RWPE2 (cell line): ENCODE data around the gene KASH5.

Experiments
- ATAC-seq: fragments of 200-7000 bp; cut with Tn5 transposase; 3 replicates; pipeline ENCODE4 v1.9.1; 2021; ENCODE audit warnings: low read depth
- DNase-seq: peaks from one replicate; pipeline ENCODE4 v3.0.0-alpha.2; 2020; ENCODE audit warnings: low spot score
- H3K27ac ChIP-seq: fragments of 450-650 bp; 2 replicates; pipeline ENCODE4 v1.5.1; 2017; ENCODE audit warnings: mild to moderate bottlenecking; ENCODE audit not compliant: poor library complexity, severe bottlenecking
- H3K27me3 ChIP-seq: fragments of 250-450 bp; sonication (Bioruptor Pico); 2 replicates; pipeline ENCODE4 v1.5.1; 2021; ENCODE audit warnings: mild to moderate bottlenecking, moderate library complexity; ENCODE audit not compliant: insufficient read depth, poor library complexity, severe bottlenecking
- H3K36me3 ChIP-seq: fragments of 250-450 bp; sonication (Bioruptor Pico); 2 replicates; pipeline ENCODE4 v1.5.1; 2020; ENCODE audit warnings: low read depth, mild to moderate bottlenecking, moderate library complexity
- H3K4me1 ChIP-seq: fragments of 250-450 bp; sonication (Bioruptor Pico); 2 replicates; pipeline ENCODE4 v1.5.1; 2021; ENCODE audit warnings: mild to moderate bottlenecking, moderate library complexity; ENCODE audit not compliant: insufficient read depth, poor library complexity, severe bottlenecking
- H3K4me3 ChIP-seq: fragments of 250-450 bp; sonication (Bioruptor Pico); 2 replicates; pipeline ENCODE4 v1.5.1; 2021; ENCODE audit warnings: mild to moderate bottlenecking, moderate library complexity; ENCODE audit not compliant: severe bottlenecking
- H3K9me3 ChIP-seq: fragments of 250-450 bp; sonication (Bioruptor Pico); 2 replicates; pipeline ENCODE4 v1.5.1; 2021; ENCODE audit warnings: mild to moderate bottlenecking, moderate library complexity; ENCODE audit not compliant: severe bottlenecking
- CTCF ChIP-seq: fragments of 450-650 bp; IDR thresholded peaks from one replicate; pipeline ENCODE4 v1.5.1; 2017; ENCODE audit warnings: mild to moderate bottlenecking, moderate library complexity; ENCODE audit not compliant: poor library complexity, severe bottlenecking

KASH5 gene

GRCh38 chr19:49415102-49415809 lies 27.2 kb downstream of the KASH5 start:
- Histone ChIP-seq H3K36me3 (no peaks in the 10 kb centered on the region), H3K4me3 (no peak overlapping the region), H3K9me3 (no peaks in the 10 kb centered on the region), H3K27ac (no peak overlapping the region), H3K27me3 (peaks cover 24% of the 10 kb centered on the region), H3K4me1 (no peaks in the 10 kb centered on the region)
- no peak for TF ChIP-seq CTCF
- DNase-seq, result no peak
- no peak for ATAC-seq

GRCh38 chr19:49415810-49416200 lies 27.8 kb downstream of the KASH5 start:
- Histone ChIP-seq H3K4me3 (no peak overlapping the region), H3K4me1 (no peaks in the 10 kb centered on the region), H3K27me3 (peaks cover 29% of the 10 kb centered on the region), H3K27ac (no peak overlapping the region), H3K36me3 (no peaks in the 10 kb centered on the region), H3K9me3 (no peaks in the 10 kb centered on the region)
- no peak for TF ChIP-seq CTCF
- ATAC-seq (no peak), DNase-seq (no peak)

GRCh38 chr19:49417088-49417487 lies 29.0 kb downstream of the KASH5 start:
- no peak for TF ChIP-seq CTCF
- DNase-seq (no peak), ATAC-seq (no peak)
- no peak overlapping the region for H3K27ac ChIP-seq
- no peaks in the 10 kb centered on the region for H3K36me3 ChIP-seq
- H3K27me3 ChIP-seq, result peaks cover 41% of the 10 kb centered on the region
- no peak overlapping the region for H3K4me3 ChIP-seq
- H3K9me3 ChIP-seq, result no peaks in the 10 kb centered on the region
- H3K4me1 ChIP-seq, result no peaks in the 10 kb centered on the region

GRCh38 chr19:49418511-49418910 lies 30.5 kb downstream of the KASH5 start:
- H3K27me3 ChIP-seq, result peaks cover 55% of the 10 kb centered on the region
- H3K4me3 ChIP-seq, result no peak overlapping the region

More at GRCh38 chr19:49418511-49418910, 30.5 kb downstream of the KASH5 start:
- Histone ChIP-seq H3K36me3 (no peaks in the 10 kb centered on the region), H3K9me3 (no peaks in the 10 kb centered on the region), H3K4me1 (no peaks in the 10 kb centered on the region), H3K27ac (no peak overlapping the region)
- DNase-seq, result no peak
- TF ChIP-seq CTCF, result no peak
- ATAC-seq, result no peak
